HepG2 (cell line): ENCODE results near the gene SERAC1. TPM values are rescaled to one million over a fixed set of nuclear protein-coding genes. Genes with fewer than 3 reads are reported as not detected.

Experiments
- ATAC-seq: fragments of 200-7000 bp; cut with Tn5 transposase; 3 replicates; pipeline ENCODE4 v1.9.1; 2020; ENCODE audit warnings: mild to moderate bottlenecking, moderate library complexity
- BruUV-seq: library from RNA; stranded (reverse); fragments of 400-500 nt; replicated peaks from 2 replicates; lab custom pipeline; 2021; lab: Mats Ljungman, UMichigan
- CTCF ChIA-PET: fragments of 300-600 bp; formaldehyde crosslinking; extraction: SDS; loops from one replicate; lab custom pipeline; 2021; ENCODE audit warnings: low total read pairs, inconsistent platforms, low intra/inter-chr PET ratio; lab: Yijun Ruan, JAX
- POLR2A ChIA-PET: fragments of 350-600 bp; sonication (Branson Sonifier 250); formaldehyde crosslinking; loops from one replicate; lab custom pipeline; 2020; ENCODE audit warnings: antibody characterized with exemption, inconsistent platforms; lab: Yijun Ruan, JAX
- DNase-seq: peaks from one replicate; pipeline ENCODE4 v3.0.0-alpha.2; 2015; ENCODE audit warnings: low spot score
- FAIRE-seq: peaks from 3 replicates; lab custom pipeline; 2011; peaks lifted over from hg19 to GRCh38; lab: Jason Lieb, UNC
- H2AFZ ChIP-seq: one replicate; pipeline ENCODE4 v1.6.1; 2011; ENCODE audit warnings: low read length, inconsistent platforms
- H3K27ac ChIP-seq: fragments of 300-600 bp; 3 replicates; pipeline ENCODE4 v1.8.0; 2011; ENCODE audit warnings: mixed run types, mild to moderate bottlenecking, mixed read lengths, low read length, inconsistent platforms; ENCODE audit not compliant: insufficient read depth; ENCODE audit errors: extremely low read length
- H3K27me3 ChIP-seq, 2 experiments: fragments of 200-600 bp in 1 of 2; 2 replicates in 1 of 2; 3 replicates in 1 of 2; pipeline versions ENCODE4 v1.6.0 to v1.8.0; 2011; ENCODE audit warnings: low read length in 2 of 2, mild to moderate bottlenecking in 2 of 2, moderate library complexity in 2 of 2, inconsistent platforms in 1 of 2; ENCODE audit not compliant: insufficient read depth in 2 of 2, control insufficient read depth in 1 of 2
- H3K36me3 ChIP-seq, 2 experiments: fragments of 200-600 bp in 1 of 2; replicated peaks in 1 of 2; 2 replicates in 1 of 2; 3 replicates in 1 of 2; pipeline versions ENCODE4 v1.5.1 to v1.8.0; 2011; ENCODE audit warnings: low read length in 2 of 2, inconsistent platforms in 1 of 2; ENCODE audit not compliant: insufficient read depth in 2 of 2, control insufficient read depth in 1 of 2
- H3K4me1 ChIP-seq: 2 replicates; pipeline ENCODE4 v1.5.1; 2012; ENCODE audit warnings: low read length, inconsistent platforms; ENCODE audit not compliant: insufficient read depth
- H3K4me2 ChIP-seq: 2 replicates; pipeline ENCODE4 v1.6.0; 2011; ENCODE audit warnings: low read depth, low read length, inconsistent platforms
- H3K4me3 ChIP-seq, 3 experiments: fragments of 200-600 bp in 1 of 3; sonication (generic), shearing (Covaris generic) in 1 of 3; replicated peaks in 1 of 3; 2 replicates each; pipeline ENCODE4 v1.5.1; 2011 to 2016; ENCODE audit warnings: low read length in 3 of 3, inconsistent platforms in 2 of 3, low read depth in 2 of 3, mild to moderate bottlenecking in 2 of 3, control low read depth in 1 of 3, mixed read lengths in 1 of 3; ENCODE audit not compliant: insufficient read depth in 1 of 3
- H3K79me2 ChIP-seq: one replicate; pipeline ENCODE4 v1.6.1; 2011; ENCODE audit warnings: low read length, inconsistent platforms; ENCODE audit not compliant: insufficient read depth
- H3K9ac ChIP-seq: 2 replicates; pipeline ENCODE4 v1.6.0; 2011; ENCODE audit warnings: mild to moderate bottlenecking, low read depth, low read length, inconsistent platforms; ENCODE audit not compliant: insufficient read depth
- H3K9me3 ChIP-seq: 2 replicates; pipeline ENCODE4 v1.5.1; 2012; ENCODE audit warnings: mild to moderate bottlenecking, low read length
- H4K20me1 ChIP-seq: 2 replicates; pipeline ENCODE4 v1.6.0; 2011; ENCODE audit warnings: inconsistent platforms, mild to moderate bottlenecking, low read length, moderate library complexity; ENCODE audit not compliant: insufficient read depth
- ARNTL ChIP-seq: sonication (generic); formaldehyde crosslinking; IDR thresholded peaks from 2 replicates; pipeline ENCODE4 v1.4.0; 2020; ENCODE audit warnings: mild to moderate bottlenecking, missing genetic modification reagents
- HMG20B ChIP-seq: conservative IDR thresholded peaks from 2 replicates; pipeline ENCODE4 v1.6.1; 2016; ENCODE audit warnings: missing genetic modification reagents, missing compliant biosample characterization
- RFX5 ChIP-seq: IDR thresholded peaks from 2 replicates; pipeline ENCODE4 v1.6.1; 2011; ENCODE audit warnings: low read depth, low read length, improper control_type of control experiment
- SIN3A ChIP-seq: IDR thresholded peaks from 2 replicates; pipeline ENCODE4 v1.6.1; 2011; ENCODE audit warnings: low read depth, mild to moderate bottlenecking, control low read depth, low read length, borderline replicate concordance
- SP1 ChIP-seq, 2 experiments: fragments of 450-650 bp in 1 of 2; sonication (generic) in 1 of 2; formaldehyde crosslinking in 1 of 2; IDR thresholded peaks; 2 replicates each; pipeline versions ENCODE4 v1.4.0 to v1.6.1; 2016 to 2020; ENCODE audit warnings: missing genetic modification reagents in 1 of 2
- ZMYM2 ChIP-seq: sonication (generic); formaldehyde crosslinking; IDR thresholded peaks from 2 replicates; pipeline ENCODE4 v1.8.0; 2022; ENCODE audit warnings: mild to moderate bottlenecking, missing genetic modification reagents
- ZNF460 ChIP-seq: sonication (generic); formaldehyde crosslinking; IDR thresholded peaks from 2 replicates; pipeline ENCODE4 v1.5.1; 2020; ENCODE audit warnings: missing genetic modification reagents, mild to moderate bottlenecking, borderline replicate concordance
- ZNF776 ChIP-seq: sonication (generic); formaldehyde crosslinking; IDR thresholded peaks from 2 replicates; pipeline ENCODE4 v1.4.0; 2020; ENCODE audit warnings: mild to moderate bottlenecking, missing genetic modification reagents
- WGBS: methylation state at CpG from one replicate; pipeline ENCODE4 v1.1.6; 2017; ENCODE audit warnings: low lambda C conversion rate; 5-methylcytosine and 5-hydroxymethylcytosine counted together
- in situ Hi-C: cut with HindIII; loops from 2 replicates; pipeline ENCODE4 v1.10.0; 2017; ENCODE audit warnings: low pct_unique_long_range_greater_than_20kb; ENCODE audit not compliant: extremely low pct_ligation_motif_present
- intact Hi-C: fragments of 100-400 bp; cut with micrococcal nuclease; formaldehyde crosslinking; loops from one replicate; pipeline ENCODE4 v1.10.0; 2022; ENCODE audit not compliant: unreplicated experiment
- polyA plus RNA-seq, 8 experiments: library from polyadenylated mRNA; depleted of rRNA in 3 of 8; stranded (reverse) in 7 of 8; unstranded in 1 of 8; fragments of >200 nt; fragmentation: Illumina TruSeq in 4 of 8; extraction: Trizol in 4 of 8; gene quantifications; 2 replicates each; pipeline versions ENCODE4 v1.2.1 to v1.2.3, GENCODE V29; 2011 to 2016; ENCODE audit warnings: low read depth in 4 of 8, missing spikeins in 1 of 8, mixed read lengths in 1 of 8; ENCODE audit not compliant: insufficient read depth in 1 of 8
- total RNA-seq, 5 experiments: library from RNA; depleted of rRNA; stranded (reverse); fragments of >200 nt; fragmentation: Illumina TruSeq; extraction: Trizol; gene quantifications; 2 replicates each; pipeline ENCODE4 v1.2.3, GENCODE V29; 2016; ENCODE audit warnings: low read depth in 1 of 5
- TF ChIP-seq, protein P1 (sequence below), 2 experiments: sonication (generic) in 1 of 2; formaldehyde crosslinking in 1 of 2; IDR thresholded peaks; 2 replicates each; pipeline versions ENCODE4 v1.4.0 to v1.6.1; 2016 to 2020; ENCODE audit warnings: borderline replicate concordance in 1 of 2, low read depth in 1 of 2, mild to moderate bottlenecking in 1 of 2, missing genetic modification reagents in 1 of 2
- TF ChIP-seq, protein P2 (sequence below): sonication (generic); formaldehyde crosslinking; IDR thresholded peaks from 2 replicates; pipeline ENCODE4 v1.4.0; 2020; ENCODE audit warnings: mild to moderate bottlenecking, low read depth, missing genetic modification reagents
- TF ChIP-seq, protein P3 (sequence below): sonication (generic); formaldehyde crosslinking; IDR thresholded peaks from 2 replicates; pipeline ENCODE4 v1.9.0; 2021; ENCODE audit warnings: mild to moderate bottlenecking, missing genetic modification reagents

The SERAC1 gene
- total and polyA plus RNA-seq, 2 of the 13 experiments (the other 11 are each of a cell fraction or from before 2014, with no cell fraction given) = 4.5 to 8.1 TPM

DNA sequence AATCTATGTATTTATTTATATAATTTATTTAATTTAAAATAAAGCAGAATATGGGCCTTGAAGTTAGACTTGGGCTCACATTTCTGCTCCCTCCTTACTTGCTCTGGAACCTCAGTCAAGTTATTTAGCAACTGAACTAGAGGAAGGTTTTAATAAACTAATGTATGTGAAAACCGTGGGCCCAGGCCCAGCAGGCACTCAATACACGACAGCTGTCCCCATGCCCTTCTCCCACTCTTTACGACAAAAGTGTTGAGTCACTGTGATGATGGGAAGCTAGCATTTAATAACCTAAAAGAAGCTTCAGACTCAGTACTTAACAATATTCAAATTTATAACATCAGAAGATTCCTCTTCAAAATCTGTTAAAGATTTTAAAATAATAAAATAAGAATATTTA is 46.7 kb downstream of the SERAC1 start (continued):
- TF ChIP-seq, protein P1, sequence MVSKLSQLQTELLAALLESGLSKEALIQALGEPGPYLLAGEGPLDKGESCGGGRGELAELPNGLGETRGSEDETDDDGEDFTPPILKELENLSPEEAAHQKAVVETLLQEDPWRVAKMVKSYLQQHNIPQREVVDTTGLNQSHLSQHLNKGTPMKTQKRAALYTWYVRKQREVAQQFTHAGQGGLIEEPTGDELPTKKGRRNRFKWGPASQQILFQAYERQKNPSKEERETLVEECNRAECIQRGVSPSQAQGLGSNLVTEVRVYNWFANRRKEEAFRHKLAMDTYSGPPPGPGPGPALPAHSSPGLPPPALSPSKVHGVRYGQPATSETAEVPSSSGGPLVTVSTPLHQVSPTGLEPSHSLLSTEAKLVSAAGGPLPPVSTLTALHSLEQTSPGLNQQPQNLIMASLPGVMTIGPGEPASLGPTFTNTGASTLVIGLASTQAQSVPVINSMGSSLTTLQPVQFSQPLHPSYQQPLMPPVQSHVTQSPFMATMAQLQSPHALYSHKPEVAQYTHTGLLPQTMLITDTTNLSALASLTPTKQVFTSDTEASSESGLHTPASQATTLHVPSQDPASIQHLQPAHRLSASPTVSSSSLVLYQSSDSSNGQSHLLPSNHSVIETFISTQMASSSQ (IDR thresholded peaks at IDR 0.05; ENCODE audit: low read depth) = no peak
- TF ChIP-seq, protein P1 (CRISPR knock-in tag; IDR thresholded peaks at IDR 0.05; ENCODE audit: borderline replicate concordance) = no peak
- TF ChIP-seq SIN3A (no peak), SP1 (IDR thresholded peaks at IDR 0.05) (no peak), SP1 (CRISPR knock-in tag; IDR thresholded peaks at IDR 0.05) (no peak), HMG20B (no peak), ZMYM2 (CRISPR knock-in tag) (no peak)
- TF ChIP-seq, all 625 proteins: peak for 0

DNA sequence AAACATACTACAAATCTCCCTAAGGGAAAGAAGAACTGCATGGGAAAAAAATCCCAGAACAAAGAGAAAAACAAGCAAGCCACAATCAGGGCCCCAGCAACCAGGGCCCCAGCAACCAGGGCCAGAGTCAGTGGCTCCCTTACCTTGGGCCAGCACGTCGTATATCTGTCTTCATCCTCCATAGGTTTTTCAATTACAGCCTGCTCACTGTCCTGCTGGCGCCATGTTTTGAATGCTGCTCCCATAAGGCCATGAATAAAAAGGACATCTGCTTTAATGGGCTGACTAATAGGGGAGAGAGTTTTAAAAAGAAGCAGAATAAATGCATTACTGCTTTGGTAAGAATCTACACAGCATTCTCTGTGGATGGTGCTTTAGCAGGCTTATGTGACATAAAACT is 49.2 kb downstream of the SERAC1 start:
- H3K4me3 ChIP-seq = no peak overlapping the region
- H4K20me1 ChIP-seq = no peaks in the 10 kb centered on the region
- no peak for FAIRE-seq
- no peak overlapping the region for H3K4me2 ChIP-seq
- TF ChIP-seq RFX5 = no peak
- no peak for TF ChIP-seq ZNF460 (CRISPR knock-in tag)
- TF ChIP-seq ZNF776 = no peak
- no peak for TF ChIP-seq ARNTL (CRISPR knock-in tag)
- TF ChIP-seq, protein P2, sequence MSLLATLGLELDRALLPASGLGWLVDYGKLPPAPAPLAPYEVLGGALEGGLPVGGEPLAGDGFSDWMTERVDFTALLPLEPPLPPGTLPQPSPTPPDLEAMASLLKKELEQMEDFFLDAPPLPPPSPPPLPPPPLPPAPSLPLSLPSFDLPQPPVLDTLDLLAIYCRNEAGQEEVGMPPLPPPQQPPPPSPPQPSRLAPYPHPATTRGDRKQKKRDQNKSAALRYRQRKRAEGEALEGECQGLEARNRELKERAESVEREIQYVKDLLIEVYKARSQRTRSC (CRISPR knock-in tag) = no peak
- TF ChIP-seq, protein P3, sequence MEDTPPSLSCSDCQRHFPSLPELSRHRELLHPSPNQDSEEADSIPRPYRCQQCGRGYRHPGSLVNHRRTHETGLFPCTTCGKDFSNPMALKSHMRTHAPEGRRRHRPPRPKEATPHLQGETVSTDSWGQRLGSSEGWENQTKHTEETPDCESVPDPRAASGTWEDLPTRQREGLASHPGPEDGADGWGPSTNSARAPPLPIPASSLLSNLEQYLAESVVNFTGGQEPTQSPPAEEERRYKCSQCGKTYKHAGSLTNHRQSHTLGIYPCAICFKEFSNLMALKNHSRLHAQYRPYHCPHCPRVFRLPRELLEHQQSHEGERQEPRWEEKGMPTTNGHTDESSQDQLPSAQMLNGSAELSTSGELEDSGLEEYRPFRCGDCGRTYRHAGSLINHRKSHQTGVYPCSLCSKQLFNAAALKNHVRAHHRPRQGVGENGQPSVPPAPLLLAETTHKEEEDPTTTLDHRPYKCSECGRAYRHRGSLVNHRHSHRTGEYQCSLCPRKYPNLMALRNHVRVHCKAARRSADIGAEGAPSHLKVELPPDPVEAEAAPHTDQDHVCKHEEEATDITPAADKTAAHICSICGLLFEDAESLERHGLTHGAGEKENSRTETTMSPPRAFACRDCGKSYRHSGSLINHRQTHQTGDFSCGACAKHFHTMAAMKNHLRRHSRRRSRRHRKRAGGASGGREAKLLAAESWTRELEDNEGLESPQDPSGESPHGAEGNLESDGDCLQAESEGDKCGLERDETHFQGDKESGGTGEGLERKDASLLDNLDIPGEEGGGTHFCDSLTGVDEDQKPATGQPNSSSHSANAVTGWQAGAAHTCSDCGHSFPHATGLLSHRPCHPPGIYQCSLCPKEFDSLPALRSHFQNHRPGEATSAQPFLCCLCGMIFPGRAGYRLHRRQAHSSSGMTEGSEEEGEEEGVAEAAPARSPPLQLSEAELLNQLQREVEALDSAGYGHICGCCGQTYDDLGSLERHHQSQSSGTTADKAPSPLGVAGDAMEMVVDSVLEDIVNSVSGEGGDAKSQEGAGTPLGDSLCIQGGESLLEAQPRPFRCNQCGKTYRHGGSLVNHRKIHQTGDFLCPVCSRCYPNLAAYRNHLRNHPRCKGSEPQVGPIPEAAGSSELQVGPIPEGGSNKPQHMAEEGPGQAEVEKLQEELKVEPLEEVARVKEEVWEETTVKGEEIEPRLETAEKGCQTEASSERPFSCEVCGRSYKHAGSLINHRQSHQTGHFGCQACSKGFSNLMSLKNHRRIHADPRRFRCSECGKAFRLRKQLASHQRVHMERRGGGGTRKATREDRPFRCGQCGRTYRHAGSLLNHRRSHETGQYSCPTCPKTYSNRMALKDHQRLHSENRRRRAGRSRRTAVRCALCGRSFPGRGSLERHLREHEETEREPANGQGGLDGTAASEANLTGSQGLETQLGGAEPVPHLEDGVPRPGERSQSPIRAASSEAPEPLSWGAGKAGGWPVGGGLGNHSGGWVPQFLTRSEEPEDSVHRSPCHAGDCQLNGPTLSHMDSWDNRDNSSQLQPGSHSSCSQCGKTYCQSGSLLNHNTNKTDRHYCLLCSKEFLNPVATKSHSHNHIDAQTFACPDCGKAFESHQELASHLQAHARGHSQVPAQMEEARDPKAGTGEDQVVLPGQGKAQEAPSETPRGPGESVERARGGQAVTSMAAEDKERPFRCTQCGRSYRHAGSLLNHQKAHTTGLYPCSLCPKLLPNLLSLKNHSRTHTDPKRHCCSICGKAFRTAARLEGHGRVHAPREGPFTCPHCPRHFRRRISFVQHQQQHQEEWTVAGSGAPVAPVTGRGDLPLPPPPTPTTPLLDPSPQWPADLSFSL (CRISPR knock-in tag) = no peak
- TF ChIP-seq, all 625 proteins: peak for 0
- ChIA-PET CTCF (no interaction called here), POLR2A (no interaction called here)
- H3K9me3 ChIP-seq = no peaks in the 10 kb centered on the region
- H3K9ac ChIP-seq = no peak overlapping the region
- in situ Hi-C loops (no loop called here), intact Hi-C loops (no loop called here)
- H3K27ac ChIP-seq = no peak overlapping the region
- H3K79me2 ChIP-seq = no peaks in the 10 kb centered on the region
- no peak for DNase-seq
- H3K36me3 ChIP-seq = peaks cover 0 to 2% of the 10 kb centered on the region in 2 experiments; a peak in 3 of 5 replicates
- WGBS = 97% methylated on average over 3 of the region's 3 CpGs
- peaks cover 10% of the 10 kb centered on the region for H3K4me1 ChIP-seq
- H3K27me3 ChIP-seq = no peaks in the 10 kb centered on the region
- no TSS peak for BruUV-seq
- H2AFZ ChIP-seq = no peak overlapping the region
- no peak for ATAC-seq
